ENCODE measurements around the gene ZDHHC11B.

DNA sequence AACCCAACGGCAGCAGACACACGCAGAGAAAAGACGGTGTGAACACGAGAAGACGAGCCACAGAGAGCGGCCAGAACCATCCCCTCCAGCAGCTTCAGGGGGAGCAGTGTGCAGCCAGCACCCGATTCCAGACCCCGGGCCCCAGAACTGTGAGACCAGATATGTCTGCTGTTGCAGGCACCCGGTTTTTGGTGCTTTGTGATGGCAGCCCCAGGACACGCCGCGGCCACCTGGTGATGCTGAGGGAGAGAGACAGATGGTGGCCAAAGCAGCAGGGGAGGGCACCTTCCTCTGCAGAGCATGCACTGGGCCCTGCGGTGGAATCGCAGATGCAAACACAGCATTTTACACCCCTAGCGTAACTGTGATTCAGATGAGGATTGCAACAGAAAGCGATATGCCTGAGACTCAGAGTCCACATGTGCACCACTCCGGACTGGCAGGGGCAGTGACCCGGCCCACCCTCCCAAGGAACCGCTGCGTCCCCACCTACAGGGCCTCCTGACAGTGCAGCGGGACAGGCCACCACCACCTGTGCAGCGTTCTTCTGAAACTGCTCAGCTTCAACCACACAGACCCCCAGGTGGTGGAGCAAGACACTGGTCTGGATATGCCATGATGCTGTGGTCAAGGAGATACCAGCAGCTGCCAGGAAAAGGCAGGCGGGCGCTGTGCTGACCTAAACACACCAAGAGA, 24.0 kb downstream of the ZDHHC11B start:
- TF ChIP-seq, protein P1, sequence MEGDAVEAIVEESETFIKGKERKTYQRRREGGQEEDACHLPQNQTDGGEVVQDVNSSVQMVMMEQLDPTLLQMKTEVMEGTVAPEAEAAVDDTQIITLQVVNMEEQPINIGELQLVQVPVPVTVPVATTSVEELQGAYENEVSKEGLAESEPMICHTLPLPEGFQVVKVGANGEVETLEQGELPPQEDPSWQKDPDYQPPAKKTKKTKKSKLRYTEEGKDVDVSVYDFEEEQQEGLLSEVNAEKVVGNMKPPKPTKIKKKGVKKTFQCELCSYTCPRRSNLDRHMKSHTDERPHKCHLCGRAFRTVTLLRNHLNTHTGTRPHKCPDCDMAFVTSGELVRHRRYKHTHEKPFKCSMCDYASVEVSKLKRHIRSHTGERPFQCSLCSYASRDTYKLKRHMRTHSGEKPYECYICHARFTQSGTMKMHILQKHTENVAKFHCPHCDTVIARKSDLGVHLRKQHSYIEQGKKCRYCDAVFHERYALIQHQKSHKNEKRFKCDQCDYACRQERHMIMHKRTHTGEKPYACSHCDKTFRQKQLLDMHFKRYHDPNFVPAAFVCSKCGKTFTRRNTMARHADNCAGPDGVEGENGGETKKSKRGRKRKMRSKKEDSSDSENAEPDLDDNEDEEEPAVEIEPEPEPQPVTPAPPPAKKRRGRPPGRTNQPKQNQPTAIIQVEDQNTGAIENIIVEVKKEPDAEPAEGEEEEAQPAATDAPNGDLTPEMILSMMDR (IDR thresholded peaks at IDR 0.05) = no peak
- TF ChIP-seq POLR2A (IDR thresholded peaks at IDR 0.05) = no peak
- no peak for TF ChIP-seq POLR2AphosphoS5 (IDR thresholded peaks at IDR 0.05; ENCODE audit: insufficient read depth in 1 of 2, low read depth in 1 of 2)
